RWPE2 (cell line): ENCODE measurements around the gene TCF15.

Experiments used
- ATAC-seq: fragments of 200-7000 bp; cut with Tn5 transposase; 3 replicates; pipeline ENCODE4 v1.9.1; 2021; ENCODE audit warnings: low read depth
- DNase-seq: peaks from one replicate; pipeline ENCODE4 v3.0.0-alpha.2; 2020; ENCODE audit warnings: low spot score
- H3K27ac ChIP-seq: fragments of 450-650 bp; 2 replicates; pipeline ENCODE4 v1.5.1; 2017; ENCODE audit warnings: mild to moderate bottlenecking; ENCODE audit not compliant: poor library complexity, severe bottlenecking
- H3K27me3 ChIP-seq: fragments of 250-450 bp; sonication (Bioruptor Pico); 2 replicates; pipeline ENCODE4 v1.5.1; 2021; ENCODE audit warnings: mild to moderate bottlenecking, moderate library complexity; ENCODE audit not compliant: insufficient read depth, poor library complexity, severe bottlenecking
- H3K36me3 ChIP-seq: fragments of 250-450 bp; sonication (Bioruptor Pico); 2 replicates; pipeline ENCODE4 v1.5.1; 2020; ENCODE audit warnings: low read depth, mild to moderate bottlenecking, moderate library complexity
- H3K4me1 ChIP-seq: fragments of 250-450 bp; sonication (Bioruptor Pico); 2 replicates; pipeline ENCODE4 v1.5.1; 2021; ENCODE audit warnings: mild to moderate bottlenecking, moderate library complexity; ENCODE audit not compliant: insufficient read depth, poor library complexity, severe bottlenecking
- H3K4me3 ChIP-seq: fragments of 250-450 bp; sonication (Bioruptor Pico); 2 replicates; pipeline ENCODE4 v1.5.1; 2021; ENCODE audit warnings: mild to moderate bottlenecking, moderate library complexity; ENCODE audit not compliant: severe bottlenecking
- H3K9me3 ChIP-seq: fragments of 250-450 bp; sonication (Bioruptor Pico); 2 replicates; pipeline ENCODE4 v1.5.1; 2021; ENCODE audit warnings: mild to moderate bottlenecking, moderate library complexity; ENCODE audit not compliant: severe bottlenecking
- CTCF ChIP-seq: fragments of 450-650 bp; IDR thresholded peaks from one replicate; pipeline ENCODE4 v1.5.1; 2017; ENCODE audit warnings: mild to moderate bottlenecking, moderate library complexity; ENCODE audit not compliant: poor library complexity, severe bottlenecking

TCF15 gene

DNA sequence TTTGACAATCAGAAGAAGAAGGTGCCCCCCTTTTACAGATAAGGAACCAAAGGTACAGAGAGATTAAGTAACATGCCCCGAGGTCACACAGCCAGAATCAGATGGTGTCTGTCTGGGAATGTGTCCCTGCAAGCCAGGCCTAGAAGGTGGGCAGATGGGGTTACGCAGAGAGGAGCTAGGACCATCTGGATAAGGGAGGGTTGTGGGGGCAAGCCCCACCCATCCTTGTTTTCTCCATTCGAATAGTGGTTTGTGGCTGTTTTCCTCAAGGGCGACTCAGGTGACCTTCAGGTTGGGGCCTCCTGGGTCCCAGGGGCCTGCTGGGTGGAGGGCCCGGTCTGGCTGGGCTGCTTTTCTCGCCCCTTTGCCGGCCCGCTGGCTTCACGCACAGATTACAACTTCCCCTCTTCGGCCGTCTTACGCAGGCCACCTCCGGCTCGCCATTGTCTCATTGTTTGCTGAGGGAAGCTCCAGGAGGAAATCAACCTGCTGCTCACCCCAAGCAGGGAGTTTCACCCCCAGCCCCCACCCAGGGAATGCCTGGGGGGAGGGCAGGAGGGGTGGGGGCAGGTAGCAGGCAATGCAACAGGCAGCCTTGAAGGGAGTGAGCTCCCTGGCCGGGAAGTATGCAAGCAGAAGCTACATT is 35.7 kb downstream of the TCF15 start:
- no peak for TF ChIP-seq CTCF
- Histone ChIP-seq H3K36me3 (no peaks in the 10 kb centered on the region), H3K27me3 (peaks cover 39% of the 10 kb centered on the region), H3K27ac (no peak overlapping the region), H3K9me3 (no peaks in the 10 kb centered on the region), H3K4me3 (no peak overlapping the region), H3K4me1 (no peaks in the 10 kb centered on the region)
- DNase-seq = no peak
- no peak for ATAC-seq

DNA sequence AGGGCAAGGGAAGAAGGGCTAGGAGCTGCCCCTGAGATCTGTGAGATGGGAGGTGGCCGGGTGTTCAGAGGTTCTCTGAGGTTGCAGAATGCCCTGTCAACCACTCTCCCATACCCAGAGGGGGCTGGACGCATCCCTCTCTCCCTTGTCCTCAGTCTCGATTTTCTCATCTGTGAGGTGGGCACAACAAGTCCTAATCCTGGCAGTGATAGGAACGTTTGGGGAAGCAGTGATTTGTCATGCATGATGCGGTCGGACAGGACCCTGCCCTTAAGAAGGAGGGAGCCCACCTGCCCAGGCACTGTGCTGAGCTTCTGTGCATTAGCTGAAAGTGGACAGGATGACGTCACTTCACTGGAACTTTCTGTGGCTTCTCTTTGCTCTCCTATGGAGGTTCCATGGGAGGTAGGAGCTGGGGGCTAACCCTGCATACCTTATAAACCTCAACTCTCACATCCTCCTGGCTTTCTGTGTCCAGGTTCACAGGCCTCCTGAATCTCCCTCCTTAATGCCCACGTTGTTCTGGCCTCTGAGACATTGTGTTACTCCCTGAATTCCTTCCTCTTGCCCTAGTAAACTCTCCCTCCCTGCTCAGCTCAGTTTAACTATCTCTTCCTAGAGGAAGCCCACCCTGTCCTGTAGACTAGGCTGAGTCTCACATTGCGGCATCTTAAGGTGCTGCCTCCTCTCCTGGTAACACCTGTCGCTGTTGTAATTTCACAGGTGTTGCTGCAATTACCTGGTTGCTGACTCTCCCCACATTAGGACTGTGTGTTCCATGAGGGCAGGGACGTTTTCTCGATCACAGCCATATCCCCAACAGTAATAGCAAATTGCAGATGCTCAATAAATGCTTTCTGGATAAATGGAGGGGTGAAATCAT is 36.5 kb downstream of the TCF15 start:
- Histone ChIP-seq H3K36me3 (no peaks in the 10 kb centered on the region), H3K27ac (no peak overlapping the region), H3K27me3 (peaks cover 35% of the 10 kb centered on the region), H3K4me1 (no peaks in the 10 kb centered on the region), H3K4me3 (no peak overlapping the region), H3K9me3 (no peaks in the 10 kb centered on the region)
- no peak for DNase-seq
- TF ChIP-seq CTCF = no peak
- no peak for ATAC-seq

DNA sequence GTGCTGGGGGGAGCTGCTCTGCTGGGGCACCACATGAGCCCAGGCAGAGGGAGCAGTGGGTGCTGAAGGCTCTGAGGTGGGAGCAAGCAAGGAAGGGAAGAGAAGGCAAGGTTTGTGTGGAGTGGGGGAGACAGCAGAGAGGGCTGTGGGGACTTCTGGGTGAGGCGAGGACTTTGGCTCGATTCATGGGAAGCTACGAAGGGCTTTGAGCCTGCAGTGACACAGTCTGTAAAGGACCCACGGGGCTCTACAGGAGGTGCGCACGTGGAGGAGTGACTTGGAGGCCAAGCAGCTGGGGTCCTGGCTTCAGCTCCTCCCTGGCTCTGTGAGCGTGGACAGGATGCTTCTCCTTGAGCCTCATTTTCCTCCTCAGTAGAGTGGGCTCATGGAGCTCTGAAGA is 37.4 kb downstream of the TCF15 start:
- Histone ChIP-seq H3K4me1 (no peaks in the 10 kb centered on the region), H3K36me3 (no peaks in the 10 kb centered on the region), H3K27ac (no peak overlapping the region), H3K9me3 (no peaks in the 10 kb centered on the region), H3K4me3 (no peak overlapping the region), H3K27me3 (peaks cover 32% of the 10 kb centered on the region)
- no peak for TF ChIP-seq CTCF
- no peak for ATAC-seq
- no peak for DNase-seq

GRCh38 chr20:571754-572441 is 38.2 kb downstream of the TCF15 start:
- Histone ChIP-seq H3K27me3 (peaks cover 32% of the 10 kb centered on the region), H3K4me1 (no peaks in the 10 kb centered on the region), H3K36me3 (no peaks in the 10 kb centered on the region), H3K9me3 (no peaks in the 10 kb centered on the region), H3K27ac (no peak overlapping the region), H3K4me3 (no peak overlapping the region)
- TF ChIP-seq CTCF = no peak
- ATAC-seq = peak; percentile 49
- DNase-seq = no peak
